Fibroblast of the conjunctiva (primary cell): ENCODE results near the gene ESPN.

Source experiments
- DNase-seq: peaks from one replicate; pipeline ENCODE4 v3.0.0-alpha.2; 2010; ENCODE audit warnings: low read depth

ESPN gene

DNA sequence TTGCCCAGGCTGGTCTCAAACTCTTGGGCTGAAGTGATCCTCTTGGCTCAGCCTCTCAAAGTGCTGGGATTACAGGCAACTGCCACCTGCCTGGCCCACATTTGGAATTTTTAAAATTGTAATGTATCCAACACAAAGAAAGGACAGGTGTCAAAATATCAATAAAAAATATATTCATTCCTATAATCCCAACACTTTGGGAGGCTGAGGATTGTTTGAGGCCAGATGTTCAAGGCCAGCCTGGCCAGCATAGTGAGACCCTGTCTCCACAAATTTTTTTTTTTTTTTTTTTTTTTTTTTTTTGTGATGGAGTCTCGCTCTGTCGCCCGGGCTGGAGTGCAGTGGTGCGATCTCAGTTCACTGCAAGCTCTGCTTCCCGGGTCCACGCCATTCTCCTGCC is 14.8 kb upstream of the ESPN start:
- DNase-seq = no peak

DNA sequence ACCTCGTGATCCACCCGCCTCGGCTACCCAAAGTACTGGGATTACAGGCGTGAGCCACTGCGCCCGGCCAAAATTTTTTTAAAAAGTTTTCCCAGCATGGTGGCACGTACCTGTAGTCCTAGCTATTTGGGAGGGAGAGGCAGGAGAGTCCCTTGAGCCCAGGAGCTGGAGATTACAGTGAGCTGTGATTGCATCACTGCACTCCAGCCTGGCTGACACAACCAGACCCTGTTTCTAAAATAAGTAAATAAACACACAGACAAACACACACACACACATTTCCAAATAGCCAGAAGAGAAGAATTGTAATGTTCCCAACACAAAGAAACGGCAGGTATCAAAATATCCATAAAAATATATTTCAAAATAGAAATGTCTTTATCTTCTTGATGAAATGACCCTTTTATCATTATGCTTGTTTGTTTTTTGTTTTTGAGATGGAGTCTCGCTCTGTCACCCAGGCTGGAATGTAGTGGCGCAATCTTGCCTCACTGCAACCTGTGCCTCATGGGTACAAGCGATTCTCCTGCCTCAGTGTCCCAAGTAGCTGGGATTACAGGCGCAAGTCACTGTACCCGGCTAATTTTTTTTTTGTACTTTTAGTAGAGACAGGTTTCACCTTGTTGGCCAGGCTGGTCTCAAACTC is 14.2 kb upstream of the ESPN start:
- DNase-seq = no peak

DNA sequence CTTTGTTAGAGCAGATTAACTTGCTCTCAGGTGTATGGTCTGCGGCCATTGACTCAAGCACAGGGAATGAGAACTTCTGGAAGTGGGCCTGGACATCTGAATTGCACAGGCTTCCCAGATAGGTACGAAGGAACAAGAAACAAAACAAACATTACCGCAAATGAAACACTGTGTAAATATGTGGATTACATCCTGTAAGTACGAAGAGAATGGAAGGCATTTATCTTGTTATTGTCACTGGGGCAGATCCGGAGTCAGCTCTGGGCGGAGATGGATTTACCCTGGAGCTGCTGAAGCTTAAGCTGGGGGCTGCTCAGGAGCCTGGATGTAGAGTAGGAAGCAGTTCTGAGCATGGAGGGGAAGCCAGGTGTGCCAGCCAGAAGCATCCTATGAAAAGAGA is 11.7 kb upstream of the ESPN start:
- no peak for DNase-seq

DNA sequence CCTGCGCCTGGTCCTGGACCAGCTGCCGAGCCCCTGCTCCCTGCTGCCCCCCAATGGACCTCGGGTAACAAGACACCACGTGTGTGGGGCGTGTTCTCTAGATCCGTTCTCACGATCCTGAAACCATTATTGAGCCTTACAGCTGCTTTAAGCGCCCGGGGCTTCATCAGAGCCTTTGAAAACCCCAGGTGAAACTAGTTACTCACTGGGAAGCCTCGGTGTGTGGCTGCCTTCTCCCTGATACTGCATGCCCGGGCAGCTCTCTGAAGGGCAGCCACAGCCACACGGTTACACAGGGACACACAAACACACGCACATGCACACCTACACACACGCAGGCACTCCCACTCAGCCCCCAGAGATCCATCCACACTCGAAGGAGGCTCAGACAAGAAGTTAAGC is 10.1 kb upstream of the ESPN start:
- no peak for DNase-seq

DNA sequence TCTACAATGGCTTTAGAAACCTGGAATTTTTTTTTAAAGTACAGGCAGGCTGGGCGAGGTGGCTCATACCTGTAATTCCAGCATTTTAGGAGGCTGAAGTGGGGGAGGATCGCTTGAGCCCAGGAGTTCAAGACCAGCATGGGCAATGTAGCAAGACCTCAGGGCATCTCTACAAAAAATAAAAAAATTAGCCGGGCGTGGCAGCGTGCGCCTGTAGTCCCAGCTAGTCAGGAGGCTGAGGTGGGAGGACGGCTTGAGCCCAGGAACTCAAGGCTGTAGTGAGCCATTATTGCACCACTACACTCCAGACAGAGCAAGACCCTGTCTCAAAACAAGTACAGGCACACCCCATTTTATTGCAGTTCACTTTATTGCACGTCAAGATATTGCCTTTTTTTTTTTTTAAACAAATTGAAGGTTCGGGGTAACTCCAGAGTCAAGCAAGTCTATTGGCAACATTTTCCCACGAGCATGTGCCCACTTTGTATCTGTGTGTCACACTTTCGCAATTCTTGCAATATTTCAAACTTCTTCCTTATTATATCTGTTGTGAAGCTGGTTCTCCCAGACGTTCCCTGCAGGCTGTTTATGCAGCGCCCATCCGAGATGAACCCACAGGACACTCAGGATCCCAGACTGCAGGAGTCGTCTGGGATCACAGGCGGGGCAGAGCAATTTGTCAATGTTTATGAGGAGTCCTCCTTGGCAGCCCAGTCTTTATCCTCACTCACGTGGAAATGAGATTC is 9.5 kb upstream of the ESPN start:
- DNase-seq = no peak

DNA sequence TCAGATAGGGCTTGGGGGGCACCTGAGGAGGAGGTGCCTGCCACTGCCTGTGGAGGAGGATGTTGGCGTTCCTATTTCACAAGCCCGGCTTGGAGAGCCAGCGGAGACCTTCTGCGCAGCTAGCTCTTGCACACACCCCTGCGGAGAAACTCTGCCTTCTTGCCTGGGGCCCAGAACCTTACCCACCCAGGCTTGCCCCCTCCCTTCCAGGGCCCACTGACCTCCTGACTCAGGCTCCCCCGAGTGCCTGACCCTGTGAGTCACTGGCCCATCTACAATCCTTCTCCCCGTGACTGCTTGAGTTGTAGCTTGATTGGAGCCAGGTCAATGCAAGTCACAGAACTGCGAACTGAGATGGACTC is 8.3 kb upstream of the ESPN start:
- no peak for DNase-seq

DNA sequence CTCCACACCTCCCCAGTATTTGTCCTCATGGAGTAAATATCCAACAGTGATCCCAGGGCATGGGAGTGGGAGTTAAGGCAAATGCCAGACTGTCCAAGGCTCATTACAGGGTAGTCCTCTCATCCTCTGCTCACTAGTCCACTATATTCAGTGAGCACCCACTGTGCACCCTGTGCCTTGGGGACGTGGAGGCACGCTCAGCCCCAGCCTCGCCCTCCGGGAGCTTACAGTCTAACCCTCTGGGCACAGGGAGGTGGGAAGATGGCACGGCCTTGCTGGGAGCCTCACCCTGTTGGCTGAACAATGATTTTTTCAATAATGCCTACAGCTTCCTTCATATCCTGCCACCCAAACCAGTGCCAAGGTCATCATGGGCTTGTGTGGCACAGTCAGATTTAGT is 7.7 kb upstream of the ESPN start:
- DNase-seq = no peak

DNA sequence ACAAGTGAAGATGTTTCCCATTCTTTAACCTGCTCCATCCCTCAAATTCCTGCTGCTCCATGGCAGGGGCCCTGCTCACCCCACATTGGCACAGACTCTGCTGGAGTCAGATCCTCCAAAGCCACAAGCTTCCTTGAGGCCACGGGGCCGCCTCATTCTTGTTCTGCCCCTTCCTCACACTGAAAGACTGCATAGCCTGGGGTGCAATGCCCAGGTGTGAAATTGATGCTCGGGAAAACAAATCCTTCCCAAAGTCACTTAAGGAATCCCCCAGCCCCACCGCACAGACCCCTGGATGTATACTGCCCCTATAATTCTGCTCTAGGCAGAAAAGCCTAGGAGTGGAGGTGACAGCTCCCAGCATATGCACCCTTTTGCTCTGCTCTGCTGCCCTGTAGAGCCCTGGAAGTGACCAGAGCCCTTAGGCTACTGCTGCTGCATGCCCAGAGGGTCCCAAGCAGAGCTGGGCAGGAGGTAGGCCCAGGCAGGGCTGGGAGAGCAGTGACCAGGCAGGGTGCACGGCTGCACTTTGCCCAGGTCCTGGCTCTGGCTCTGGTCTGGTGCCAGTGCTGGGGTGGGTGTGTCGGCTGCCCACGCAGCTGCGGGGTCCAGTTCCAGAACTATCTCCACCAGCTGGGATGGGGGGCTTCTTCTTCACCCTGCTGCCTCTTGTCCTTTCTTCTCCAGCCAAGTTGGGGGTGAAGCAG is 6.5 kb upstream of the ESPN start:
- no peak for DNase-seq

DNA sequence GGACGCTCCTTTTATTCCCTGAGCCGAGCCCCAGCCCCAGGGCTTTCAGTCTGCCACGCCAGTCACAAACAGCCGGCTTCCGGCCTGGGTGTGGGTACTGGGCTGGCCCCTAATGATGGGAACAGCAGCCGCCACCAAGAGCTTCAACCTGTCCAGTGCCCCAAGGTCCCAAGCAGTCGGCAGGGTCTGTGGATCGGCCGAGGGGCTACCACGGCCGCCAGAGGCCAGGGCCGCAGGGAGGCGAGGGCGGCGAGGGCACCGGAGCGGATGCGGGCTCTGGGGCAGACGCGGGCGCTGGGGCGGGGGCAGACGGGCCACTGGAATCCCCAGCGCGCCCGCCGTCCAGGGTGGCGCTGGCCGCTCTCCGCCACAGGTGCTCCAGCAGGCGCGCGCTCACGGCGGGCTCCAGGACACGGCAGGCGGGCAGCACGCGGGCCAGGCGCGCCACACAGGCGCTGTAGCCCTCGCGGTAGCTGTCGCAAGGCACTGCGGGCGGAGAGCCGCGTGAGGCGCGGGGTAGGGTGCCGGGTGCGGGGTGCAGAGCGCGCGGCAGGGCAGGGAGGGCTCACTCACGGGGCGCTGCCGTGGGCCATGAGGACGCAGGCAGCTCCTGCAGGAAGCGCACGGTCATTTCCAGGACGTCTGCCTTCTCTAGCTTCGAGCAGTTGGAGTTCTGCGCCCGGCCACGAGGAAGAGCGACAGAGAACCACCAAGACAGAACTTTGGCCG is 5.7 kb upstream of the ESPN start:
- no peak for DNase-seq

DNA sequence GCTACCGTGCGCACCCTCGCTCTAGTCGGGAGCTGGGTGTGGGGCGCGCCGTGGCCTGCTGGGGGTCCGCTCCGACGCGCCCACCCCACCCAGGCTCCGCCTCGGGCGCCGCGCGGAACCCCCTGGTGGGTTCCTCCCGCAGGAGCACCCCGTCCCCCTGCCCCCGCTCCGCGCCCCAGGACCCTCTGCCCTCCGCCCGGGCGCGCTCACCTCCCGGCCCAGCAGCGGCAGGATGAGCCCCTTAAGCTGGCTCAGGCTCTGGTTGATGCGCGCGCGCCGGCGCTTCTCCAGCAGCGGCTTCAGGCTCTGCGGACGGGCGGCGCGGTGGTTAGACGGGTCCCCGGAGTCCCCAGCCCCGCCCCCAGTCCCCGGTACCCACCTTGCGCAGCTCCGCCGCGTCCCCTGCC is 5.2 kb upstream of the ESPN start:
- DNase-seq = no peak

DNA sequence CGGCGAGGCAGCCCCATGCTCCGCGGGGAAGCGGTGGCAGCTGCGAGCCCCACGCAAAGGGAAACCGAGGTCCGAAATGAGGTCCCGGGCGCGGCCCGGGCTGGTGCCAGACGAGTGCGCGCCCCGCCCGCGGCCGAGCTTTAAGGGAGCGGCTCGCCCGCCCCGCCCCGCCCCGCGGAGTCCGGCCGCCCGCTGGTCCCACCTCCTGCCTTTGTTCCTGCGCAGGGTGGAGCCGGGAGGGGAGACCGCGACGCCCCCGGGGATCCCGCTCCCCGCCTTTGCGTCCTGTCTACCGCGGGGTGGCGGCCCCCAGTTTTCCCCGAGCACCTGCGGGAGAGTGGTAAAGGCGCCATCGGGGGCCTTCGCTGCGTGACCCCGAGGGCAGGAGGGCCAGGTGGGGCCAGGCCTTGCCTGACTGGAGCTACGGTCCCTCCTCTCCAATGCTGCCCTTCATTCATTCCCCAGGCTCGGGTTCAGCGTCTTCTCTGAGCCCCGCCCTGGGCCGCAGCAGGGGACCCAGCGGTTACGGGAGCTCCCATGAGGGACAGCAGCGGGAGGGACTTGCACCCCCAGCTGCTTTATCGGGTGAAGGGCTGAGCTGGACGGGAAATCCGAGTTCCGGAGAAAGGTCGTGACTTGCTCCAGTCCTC is 4.6 kb upstream of the ESPN start, which contains the start of gene HES2:
TSS of gene HES2 (minus strand) at position 116 of the 650 bp plus-strand sequence. CDS start at position 17, 99 bp downstream.
- DNase-seq = no peak

DNA sequence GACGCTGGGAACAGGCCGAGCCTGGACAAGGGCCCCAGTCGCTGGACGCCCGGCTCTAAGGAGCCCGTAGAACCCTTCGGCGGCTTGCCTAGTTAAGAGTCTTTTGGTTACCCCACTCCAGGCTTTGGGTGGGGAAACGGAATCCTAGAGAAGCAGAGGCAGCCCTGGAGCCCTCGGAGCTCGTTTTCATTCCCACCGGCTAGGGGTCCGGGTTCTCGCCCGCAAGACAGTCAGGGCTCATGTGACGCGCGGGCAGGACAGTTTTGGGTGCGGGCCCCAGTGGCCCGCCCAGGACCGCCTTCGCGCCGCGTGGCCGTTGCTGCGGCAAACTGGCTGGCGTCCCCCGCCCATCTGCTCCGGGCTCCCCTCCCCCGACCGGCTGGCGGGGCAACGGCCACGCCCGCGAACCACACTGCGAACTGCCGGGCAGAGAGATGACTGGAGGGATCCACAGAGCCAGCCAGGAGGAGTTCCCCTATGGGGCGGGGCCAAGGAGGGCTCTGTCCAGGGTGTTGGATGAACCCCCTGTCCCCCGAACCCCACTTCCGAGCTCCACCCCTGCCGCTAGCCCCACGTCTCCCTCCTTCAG is 4.0 kb upstream of the ESPN start:
- no peak for DNase-seq

DNA sequence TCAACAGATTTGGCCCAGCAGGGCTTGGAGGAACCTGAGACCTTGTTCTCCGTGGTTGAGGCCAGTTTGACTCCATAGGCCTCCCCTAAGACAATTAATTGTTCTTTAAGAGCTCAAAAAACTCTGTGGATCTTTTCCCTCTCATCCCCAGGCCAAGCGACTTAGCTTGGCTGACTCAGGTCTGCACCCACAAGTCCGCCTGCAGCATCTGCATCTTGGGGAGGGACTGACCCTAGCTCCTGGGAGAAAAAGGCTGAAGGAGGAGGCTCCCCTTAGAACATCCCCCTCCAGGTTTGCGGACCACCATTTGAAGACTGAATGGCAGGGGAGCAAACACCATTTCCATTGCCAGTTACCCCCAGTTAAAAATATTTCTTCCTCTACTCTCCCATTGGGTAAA is 3.3 kb upstream of the ESPN start:
- DNase-seq = no peak

DNA sequence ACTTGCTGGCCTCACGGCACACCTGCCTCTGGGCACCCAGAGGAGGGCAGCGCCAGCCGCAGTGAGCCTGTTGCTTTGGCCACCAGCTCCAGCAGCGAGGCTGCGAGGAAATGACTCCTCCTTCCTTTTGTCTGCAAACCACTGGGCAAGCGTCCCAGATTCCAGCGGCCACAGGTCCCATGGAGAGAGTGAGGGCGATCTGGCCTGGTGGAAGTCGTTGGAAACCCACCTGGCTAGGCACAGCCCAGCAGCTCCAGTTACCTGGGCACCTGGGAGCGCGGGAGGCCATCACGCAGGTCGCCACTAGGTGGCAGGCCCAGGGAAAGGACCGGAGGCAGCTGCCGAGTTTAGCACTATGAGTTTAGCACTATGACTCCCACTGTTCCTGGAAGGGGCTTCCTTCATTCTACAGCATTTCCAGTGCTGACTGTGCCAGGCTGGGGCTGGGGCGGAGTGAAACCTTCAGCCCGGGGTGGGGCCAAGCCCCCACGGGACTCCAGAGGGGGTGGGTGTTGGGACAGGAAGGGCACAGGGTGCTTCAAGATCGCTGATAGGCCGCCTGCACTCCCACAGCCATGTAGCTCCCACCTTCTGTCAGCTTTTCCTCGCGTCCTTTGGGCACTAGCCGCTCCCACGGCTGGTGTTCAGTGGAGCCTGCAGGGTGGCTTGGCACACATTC is 1.1 kb upstream of the ESPN start:
- DNase-seq = no peak

DNA sequence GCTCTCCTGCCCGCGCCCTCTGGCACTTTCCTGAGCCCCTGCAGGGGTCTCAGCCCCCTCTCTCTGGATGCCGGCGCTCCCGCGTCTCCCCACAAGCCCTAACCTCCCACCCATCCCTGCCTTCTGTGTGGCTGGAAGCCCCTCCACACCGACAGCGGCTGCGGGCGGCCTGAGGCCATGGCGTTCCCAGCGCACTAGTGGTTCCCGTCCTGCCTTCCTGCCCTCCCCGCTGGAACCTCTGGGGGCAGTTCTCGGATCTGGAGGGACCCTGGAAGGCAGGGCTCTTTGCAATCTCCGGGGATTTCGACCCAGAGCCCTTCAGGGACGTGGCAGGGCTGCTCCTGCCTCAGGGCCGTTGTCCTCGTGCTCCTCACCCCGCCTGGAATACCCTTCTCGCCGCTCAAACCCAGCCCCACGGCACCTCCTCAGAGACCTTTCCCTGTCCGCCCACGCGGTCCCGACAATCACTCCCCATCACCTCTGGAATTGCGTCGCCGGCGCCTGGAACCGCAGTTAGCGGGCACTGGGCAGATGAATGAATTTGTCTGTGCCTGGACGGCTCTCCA is 493 bp upstream of the ESPN start:
- DNase-seq = no peak

DNA sequence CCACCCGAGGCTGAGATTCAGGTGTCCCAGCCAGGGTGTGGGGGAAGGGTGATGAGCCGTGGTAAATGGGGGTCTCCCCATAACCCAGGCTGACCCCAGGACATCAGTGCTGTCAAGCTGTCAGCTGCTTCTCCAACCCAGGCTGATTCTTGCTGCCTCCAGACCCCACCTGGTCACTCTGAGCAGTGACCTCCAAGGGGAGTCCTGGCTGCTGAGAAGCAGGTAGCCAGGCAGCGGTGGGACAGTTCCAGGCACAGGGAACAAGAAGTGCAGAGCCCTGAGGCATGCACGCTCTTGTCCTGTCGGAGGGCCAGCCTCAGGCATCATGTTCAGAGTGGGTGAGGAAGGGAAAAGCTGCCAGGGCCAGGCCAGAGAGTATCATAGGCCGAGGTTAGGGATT is 1.1 kb downstream of the ESPN start:
- DNase-seq = no peak

DNA sequence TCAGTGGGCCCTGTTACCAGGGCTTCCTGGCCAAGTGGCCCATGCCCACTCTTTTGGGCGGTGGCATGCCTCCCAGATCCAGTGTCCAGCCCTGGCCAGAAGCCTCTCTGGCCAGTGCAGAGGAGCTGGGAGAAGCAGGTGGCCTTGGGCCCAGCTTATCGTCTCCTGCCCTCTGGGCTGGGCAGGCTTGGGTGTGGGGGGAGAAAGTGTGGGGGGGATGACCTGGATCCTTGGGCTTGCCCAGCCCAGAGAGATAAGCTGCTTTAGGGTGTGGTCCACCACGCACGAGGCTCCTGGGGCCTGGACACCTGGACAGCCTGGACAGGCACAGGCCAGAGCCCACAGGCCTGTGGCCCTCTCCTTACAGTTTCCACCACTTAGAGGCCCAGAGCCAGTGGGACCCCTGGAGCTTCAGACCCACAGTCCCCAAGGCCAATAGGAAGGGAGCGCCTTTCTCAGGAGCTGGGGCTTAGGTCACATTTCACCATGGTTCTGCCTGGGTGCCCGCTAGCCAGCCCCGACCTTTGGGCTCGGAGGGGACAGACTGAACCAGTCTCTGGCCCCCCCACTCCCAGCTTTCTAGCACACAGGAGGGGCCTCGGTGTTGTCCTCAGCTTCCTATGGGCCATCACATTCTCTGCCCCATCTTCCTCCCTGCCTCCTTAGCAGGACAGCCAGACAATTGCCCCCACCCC is 1.8 kb downstream of the ESPN start:
- no peak for DNase-seq

DNA sequence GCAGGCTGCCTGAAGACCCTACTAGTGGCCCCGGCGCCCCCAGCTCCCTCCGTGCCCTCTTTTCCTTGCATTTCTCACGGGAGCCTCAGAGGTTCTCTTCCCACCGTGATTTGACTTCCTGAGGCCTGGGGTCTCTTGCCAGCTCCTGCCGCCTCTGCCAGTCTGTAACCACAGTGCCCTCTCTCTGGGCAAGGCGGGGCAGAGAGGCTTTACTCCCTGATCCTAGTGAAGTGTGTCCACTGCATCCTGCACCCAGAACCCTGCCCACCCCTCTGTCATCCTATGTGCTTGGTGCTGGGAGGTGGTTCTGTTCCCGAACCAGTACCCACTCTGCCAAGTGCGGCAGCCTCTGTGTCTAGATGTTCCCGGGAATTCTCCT is 2.4 kb downstream of the ESPN start:
- DNase-seq = no peak

DNA sequence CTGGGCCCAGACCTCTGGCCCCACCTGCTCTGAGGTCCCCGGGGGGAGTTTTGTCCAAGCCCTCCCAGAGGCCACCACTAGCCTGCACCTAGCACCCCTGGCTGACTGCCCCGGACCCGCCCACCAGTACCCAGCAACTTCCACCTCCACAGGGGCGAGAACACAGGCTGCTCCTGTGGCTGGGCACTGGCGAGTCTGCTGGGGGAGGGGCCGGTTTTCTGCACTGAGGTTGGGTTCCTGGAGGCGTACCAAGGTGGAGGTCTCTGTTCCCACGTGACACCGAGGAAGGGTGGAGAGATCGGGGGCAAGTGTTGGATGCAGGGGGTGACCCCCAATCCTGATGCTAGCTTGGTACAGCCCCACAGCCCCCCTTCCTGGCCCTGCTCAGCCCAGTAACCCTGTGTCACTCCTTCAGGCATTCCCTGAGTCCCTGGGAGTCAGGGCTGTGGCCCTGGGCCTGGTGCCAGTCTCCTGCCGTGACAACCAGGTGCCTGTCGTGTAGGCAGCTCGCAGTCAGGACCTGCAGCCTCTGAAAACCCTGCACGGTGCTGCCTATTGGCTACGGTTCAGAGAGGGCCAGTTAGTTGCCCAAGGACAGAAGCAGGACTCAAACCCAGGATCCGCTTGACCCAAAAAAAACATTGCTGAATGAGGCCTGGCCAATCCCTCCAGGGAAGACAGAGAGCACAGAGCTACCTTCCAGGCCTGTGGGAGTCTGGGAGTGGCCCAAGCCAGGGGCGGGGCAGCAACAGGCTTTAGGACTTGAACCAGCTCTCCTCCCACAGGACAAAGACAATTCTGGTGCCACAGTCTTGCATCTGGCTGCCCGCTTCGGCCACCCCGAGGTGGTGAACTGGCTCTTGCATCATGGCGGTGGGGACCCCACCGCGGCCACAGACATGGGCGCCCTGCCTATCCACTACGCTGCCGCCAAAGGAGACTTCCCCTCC is 3.1 kb downstream of the ESPN start:
- DNase-seq = no peak
